GM19324 (cell line): ENCODE measurements around the gene PRPF38B.
"Not testable (repeated sequence)": the region's sequence is repeated elsewhere in the genome, so short reads cannot be mapped to it uniquely, and the experiment has no call there.

Experiments used
- ATAC-seq: cut with Tn5 transposase; IDR thresholded peaks from one replicate; pipeline ENCODE4 v1.9.1; 2021; ENCODE audit warnings: mild to moderate bottlenecking, moderate library complexity; ENCODE audit not compliant: unreplicated experiment, low FRiP score

The PRPF38B gene

DNA sequence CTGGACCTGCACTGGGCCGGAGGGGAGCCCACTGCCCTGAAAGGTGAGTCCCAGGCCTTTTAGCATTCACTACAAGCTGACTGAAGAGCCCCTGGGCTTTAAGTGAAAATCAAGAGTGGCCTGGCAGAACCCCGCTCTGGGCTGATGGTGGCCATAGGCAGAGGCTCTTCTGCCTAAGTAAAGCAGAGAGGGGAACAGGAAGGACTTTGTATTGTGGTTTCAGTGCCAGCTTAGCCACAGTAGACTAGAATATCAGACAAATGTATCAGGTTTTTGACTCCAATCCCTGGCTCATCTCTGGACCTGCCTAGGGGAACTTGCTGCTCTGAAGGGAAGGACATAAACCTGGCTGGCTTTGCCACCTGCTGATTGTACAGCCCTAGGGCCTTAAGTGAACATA is 21.0 kb upstream of the PRPF38B start:
- ATAC-seq: no peak

GRCh38 chr1:108678706-108679105 is 13.4 kb upstream of the PRPF38B start:
- no peak for ATAC-seq

GRCh38 chr1:108679586-108680213 is 12.4 kb upstream of the PRPF38B start:
- ATAC-seq: no peak

DNA sequence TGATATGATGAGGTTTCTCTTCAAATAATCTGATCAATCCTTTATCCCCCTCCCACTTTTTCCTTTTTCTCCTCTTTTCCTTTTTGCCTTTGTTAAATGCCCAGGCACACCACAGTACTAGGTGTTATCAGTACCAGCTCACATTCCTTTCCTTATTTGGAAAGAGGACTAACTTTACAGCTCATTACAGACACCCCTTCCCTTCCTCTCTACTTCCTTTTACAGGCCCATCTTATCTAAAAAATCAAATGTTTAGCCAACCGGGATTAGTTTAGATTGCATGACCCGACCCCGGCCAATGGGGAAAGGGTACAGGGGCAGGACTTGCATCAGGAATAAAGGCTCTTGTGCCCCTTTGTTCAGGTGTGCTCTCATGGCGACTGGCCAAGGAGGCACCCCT is 10.4 kb upstream of the PRPF38B start:
- not testable (repeated sequence) for ATAC-seq

GRCh38 chr1:108685529-108685928 is 6.6 kb upstream of the PRPF38B start:
- ATAC-seq: no peak

GRCh38 chr1:108686614-108687313 is 5.3 kb upstream of the PRPF38B start:
- no peak for ATAC-seq

- ATAC-seq: peak; percentile 1
These were observed 775 bp upstream of the PRPF38B start for GRCh38 chr1:108691128-108691941.

DNA sequence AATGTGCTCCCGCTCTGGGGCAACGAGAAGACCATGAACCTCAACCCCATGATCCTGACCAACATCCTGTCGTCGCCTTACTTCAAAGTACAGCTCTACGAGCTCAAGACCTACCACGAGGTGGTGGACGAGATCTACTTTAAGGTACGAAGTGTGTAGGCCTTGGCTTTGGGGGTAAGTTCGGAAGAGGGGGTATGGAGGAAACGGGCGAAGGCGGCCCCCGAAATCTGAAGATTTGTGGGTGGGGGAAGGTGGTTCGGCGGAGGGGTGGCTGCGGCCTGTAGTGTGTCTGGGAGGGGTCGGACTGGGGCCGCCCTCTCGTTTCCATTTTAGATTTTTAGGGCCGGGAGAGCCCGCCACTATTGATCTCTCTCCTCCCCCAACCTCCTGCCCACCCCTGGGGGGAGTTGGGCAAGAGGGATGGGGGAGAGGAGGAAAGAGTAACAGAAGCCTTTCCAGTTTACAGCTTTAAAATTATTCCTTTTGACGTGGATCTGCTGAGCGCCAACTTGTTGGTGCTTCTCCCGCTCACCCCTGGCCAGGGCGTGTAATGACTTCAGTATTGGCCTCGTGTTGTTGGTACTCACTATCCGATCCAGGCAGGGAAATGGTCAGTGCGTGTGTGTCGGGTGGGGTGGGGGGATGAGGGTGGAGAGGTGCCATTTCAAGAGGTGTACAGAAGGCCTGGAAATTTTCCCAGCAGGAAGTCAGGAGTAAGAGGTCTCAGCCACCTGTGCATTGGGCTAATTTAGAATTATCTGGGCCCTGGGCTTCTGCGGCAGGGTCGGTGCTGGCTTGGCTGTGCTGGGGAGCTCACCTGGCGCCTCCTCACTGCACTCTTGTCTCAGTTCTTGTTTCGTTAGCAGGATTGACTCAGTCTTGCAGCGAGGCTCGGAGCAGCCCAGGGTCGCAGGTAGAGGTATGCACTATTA is 880 bp downstream of the PRPF38B start:
- ATAC-seq: peak; percentile 56

GRCh38 chr1:108695535-108695934 is 3.4 kb downstream of the PRPF38B start:
- no peak for ATAC-seq

- no peak for ATAC-seq
These were observed 7.5 kb downstream of the PRPF38B start for GRCh38 chr1:108699375-108700332.

GRCh38 chr1:108701176-108701849 is 9.2 kb downstream of the PRPF38B start:
- ATAC-seq: no peak

- not testable (repeated sequence) for ATAC-seq
These were observed 10.0 kb downstream of the PRPF38B start for GRCh38 chr1:108702109-108702508.

DNA sequence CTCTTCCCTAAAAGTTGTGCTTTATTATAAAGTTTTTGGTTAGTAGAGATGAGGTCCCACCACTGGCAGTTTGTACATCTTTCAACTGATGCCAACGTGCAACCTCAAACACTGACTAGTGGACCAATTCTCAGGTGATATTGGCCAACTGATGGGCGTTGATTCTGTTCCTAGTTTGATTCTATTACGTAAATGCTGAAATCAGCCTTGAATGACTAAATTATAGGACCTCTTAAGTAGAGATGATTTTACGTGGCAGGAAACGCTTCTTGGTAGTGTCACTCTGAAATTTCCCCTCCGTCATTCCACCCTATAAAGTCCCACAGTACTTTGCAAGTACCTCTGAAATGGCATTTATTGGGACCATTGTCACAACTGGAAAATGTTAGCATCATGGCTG is 11.8 kb downstream of the PRPF38B start:
- no peak for ATAC-seq

DNA sequence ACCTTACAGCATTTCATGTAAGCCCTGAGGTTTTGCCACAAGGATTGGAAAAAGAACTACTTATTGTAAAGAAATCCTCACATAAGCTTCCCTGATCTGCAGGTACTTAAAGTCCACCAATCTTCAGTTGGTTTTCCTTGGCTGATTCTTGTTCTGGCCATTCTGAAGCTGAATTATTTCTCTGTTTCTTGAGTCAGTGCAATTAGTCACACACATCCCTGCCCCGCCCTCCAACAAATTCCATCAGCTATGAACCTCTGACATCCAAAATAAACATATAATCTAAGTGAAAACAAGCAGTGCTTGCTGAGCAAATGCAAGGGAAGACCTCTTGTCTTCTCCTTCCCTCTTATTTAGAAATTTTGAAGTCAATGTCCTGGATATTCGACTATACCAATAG is 12.4 kb downstream of the PRPF38B start:
- ATAC-seq: no peak

DNA sequence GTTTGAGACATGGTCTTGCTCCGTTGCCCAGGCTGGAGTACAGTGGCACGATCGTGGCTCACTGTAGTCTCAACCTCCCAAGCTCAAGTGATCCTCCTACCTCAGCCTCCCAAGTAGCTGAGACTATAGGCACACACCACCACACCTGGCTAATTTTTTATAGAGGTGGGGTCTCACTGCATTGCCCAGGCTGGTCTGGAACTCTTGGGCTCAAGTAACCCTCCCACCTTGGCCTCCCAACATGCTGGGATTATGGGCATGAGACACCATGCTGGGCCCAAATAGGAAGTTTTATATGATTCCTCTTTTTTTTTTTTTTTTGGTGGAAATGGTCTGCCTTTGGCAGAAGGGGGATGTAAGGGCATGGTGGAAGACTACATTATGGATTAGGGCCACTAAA is 14.5 kb downstream of the PRPF38B start:
- no peak for ATAC-seq

DNA sequence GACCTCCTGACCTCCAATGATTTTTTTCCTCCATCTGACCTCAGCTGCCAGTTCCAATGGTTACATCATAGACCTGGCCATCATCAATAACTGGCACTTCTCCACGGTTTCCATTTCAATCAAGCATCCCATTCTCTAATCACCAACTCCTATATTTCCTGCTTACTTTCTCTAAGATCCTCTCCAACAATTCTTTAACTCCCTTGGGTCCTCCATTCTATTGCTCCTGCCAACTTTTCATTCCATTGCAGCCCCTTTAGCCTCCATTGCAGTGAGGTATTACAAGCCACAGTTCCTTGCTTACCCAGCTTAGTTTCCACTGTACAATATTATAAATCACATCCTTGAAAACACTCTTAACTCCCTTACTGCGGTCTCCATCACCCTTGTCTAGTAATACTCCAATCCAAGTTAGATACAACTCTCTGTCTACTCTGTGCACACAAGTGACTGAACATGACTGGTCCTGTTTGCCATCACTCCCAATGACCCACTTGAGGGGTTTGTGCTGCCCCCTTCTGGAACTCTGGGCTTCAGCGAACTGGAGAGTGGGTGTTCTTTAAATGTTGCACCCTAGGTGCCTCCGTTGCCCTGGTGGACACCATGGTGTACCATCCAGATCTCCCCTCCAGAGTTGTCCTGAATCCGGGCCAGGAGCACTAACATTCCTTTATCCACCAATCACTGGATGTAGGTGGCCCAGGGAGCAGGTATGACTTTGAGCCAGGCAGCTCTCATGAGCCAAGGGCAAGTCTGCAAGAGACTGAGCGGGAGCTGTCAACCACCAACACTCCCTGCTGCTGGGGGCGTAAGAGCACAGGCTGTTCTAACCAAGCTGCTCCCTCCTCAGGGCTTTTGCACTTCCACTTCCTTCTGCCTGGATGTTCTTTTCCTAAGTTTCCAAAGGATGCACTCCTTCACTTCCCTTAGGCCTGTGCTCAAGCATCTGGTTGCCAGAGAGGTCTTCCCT is 16.9 kb downstream of the PRPF38B start:
- peak; percentile 55 for ATAC-seq

GRCh38 chr1:108712606-108713150 is 20.6 kb downstream of the PRPF38B start, which contains the start of gene FNDC7:
Gene FNDC7 (plus strand): TSS chr1:108712908. CDS start chr1:108712934, 26 bp downstream.
- ATAC-seq: no peak
